ENCODE data around the gene PAX7.

The PAX7 gene

GRCh38 chr1:18711003-18711402 lies 80.4 kb downstream of the PAX7 start (continued):
- TF ChIP-seq CSRNP3 (CRISPR knock-in tag; IDR thresholded peaks at IDR 0.05) (no peak), PATZ1 (CRISPR knock-in tag; IDR thresholded peaks at IDR 0.05; ENCODE audit: borderline replicate concordance) (no peak), TOX (CRISPR knock-in tag; IDR thresholded peaks at IDR 0.05; ENCODE audit: borderline replicate concordance) (no peak), GLIS3 (CRISPR knock-in tag; IDR thresholded peaks at IDR 0.05) (no peak), SNAI2 (CRISPR knock-in tag; IDR thresholded peaks at IDR 0.05) (no peak), ZFP3 (CRISPR knock-in tag; IDR thresholded peaks at IDR 0.05) (no peak), ZNF8 (CRISPR knock-in tag; IDR thresholded peaks at IDR 0.05) (no peak), RARB (CRISPR knock-in tag; IDR thresholded peaks at IDR 0.05) (no peak)

GRCh38 chr1:18711536-18712251 lies 81.0 kb downstream of the PAX7 start:
- TF ChIP-seq ZFP30 (CRISPR knock-in tag; IDR thresholded peaks at IDR 0.05) (no peak), ZNF8 (CRISPR knock-in tag; IDR thresholded peaks at IDR 0.05) (no peak)
- no peak for ATAC-seq

- ATAC-seq: no peak
- TF ChIP-seq POU6F1 (CRISPR knock-in tag; IDR thresholded peaks at IDR 0.05; ENCODE audit: borderline replicate concordance, low read depth) (no peak), PPARA (CRISPR knock-in tag; IDR thresholded peaks at IDR 0.05; ENCODE audit: borderline replicate concordance) (no peak), ZNF70 (CRISPR knock-in tag; IDR thresholded peaks at IDR 0.05) (no peak), GLIS3 (CRISPR knock-in tag; IDR thresholded peaks at IDR 0.05) (no peak), PATZ1 (CRISPR knock-in tag; IDR thresholded peaks at IDR 0.05; ENCODE audit: borderline replicate concordance) (no peak), TSHZ2 (CRISPR knock-in tag; IDR thresholded peaks at IDR 0.05) (no peak), CREB5 (CRISPR knock-in tag; IDR thresholded peaks at IDR 0.05; ENCODE audit: low read depth) (no peak), TOX (CRISPR knock-in tag; IDR thresholded peaks at IDR 0.05; ENCODE audit: borderline replicate concordance) (no peak), RARB (CRISPR knock-in tag; IDR thresholded peaks at IDR 0.05) (no peak), SNAI2 (CRISPR knock-in tag; IDR thresholded peaks at IDR 0.05) (no peak), BACH2 (CRISPR knock-in tag; IDR thresholded peaks at IDR 0.05; ENCODE audit: borderline replicate concordance) (no peak)
Observed at GRCh38 chr1:18712252-18712600, 81.6 kb downstream of the PAX7 start.
